GM18951 (cell line): ENCODE data around the gene KRTAP2-2.

ENCODE experiments used
- POLR2A ChIP-seq: IDR thresholded peaks from 4 replicates; pipeline ENCODE4 v1.6.1; 2011; ENCODE audit warnings: mild to moderate bottlenecking; ENCODE audit not compliant: insufficient read length, insufficient read depth; ENCODE audit errors: extremely low read depth
- in situ Hi-C: fragments of 300-500 bp; cut with MboI; formaldehyde crosslinking; loops from one replicate; pipeline ENCODE4 v1.12.0; 2022; ENCODE audit warnings: low sequenced_read_pairs, mixed read lengths, inconsistent platforms; ENCODE audit not compliant: unreplicated experiment

KRTAP2-2 gene

GRCh38 chr17:41026715-41027471, 28.1 kb downstream of the KRTAP2-2 start, which contains the start of gene KRTAP1-5:
KRTAP1-5 (minus strand) TSS chr17:41027208; CDS start chr17:41027155, 53 bp downstream.
- TF ChIP-seq POLR2A, result no peak
- in situ Hi-C loops, result no loop called here

- TF ChIP-seq POLR2A, result no peak
- in situ Hi-C loops, result no loop called here
Observed at GRCh38 chr17:41024697-41025096, 30.3 kb downstream of the KRTAP2-2 start.

- no peak for TF ChIP-seq POLR2A
- in situ Hi-C loops, result no loop called here
Observed at GRCh38 chr17:41020336-41020735, 34.7 kb downstream of the KRTAP2-2 start.

GRCh38 chr17:41019415-41019814, 35.6 kb downstream of the KRTAP2-2 start:
- in situ Hi-C loops, result no loop called here
- no peak for TF ChIP-seq POLR2A

GRCh38 chr17:41018541-41018940, 36.5 kb downstream of the KRTAP2-2 start:
- in situ Hi-C loops, result no loop called here
- no peak for TF ChIP-seq POLR2A

GRCh38 chr17:41016578-41017215, 38.3 kb downstream of the KRTAP2-2 start:
- no peak for TF ChIP-seq POLR2A
- in situ Hi-C loops, result no loop called here

- in situ Hi-C loops, result no loop called here
- TF ChIP-seq POLR2A, result no peak
Observed at GRCh38 chr17:41015454-41015853, 39.6 kb downstream of the KRTAP2-2 start.

GRCh38 chr17:41013606-41014005, 41.4 kb downstream of the KRTAP2-2 start:
- TF ChIP-seq POLR2A, result no peak
- in situ Hi-C loops, result no loop called here

GRCh38 chr17:41013181-41013580, 41.8 kb downstream of the KRTAP2-2 start:
- in situ Hi-C loops, result no loop called here
- TF ChIP-seq POLR2A, result no peak

GRCh38 chr17:41012326-41013120, 42.5 kb downstream of the KRTAP2-2 start:
- no peak for TF ChIP-seq POLR2A
- in situ Hi-C loops, result no loop called here

- no peak for TF ChIP-seq POLR2A
Observed at GRCh38 chr17:41010441-41010840, 44.6 kb downstream of the KRTAP2-2 start.

GRCh38 chr17:41009936-41010335, 45.1 kb downstream of the KRTAP2-2 start:
- TF ChIP-seq POLR2A, result no peak
- in situ Hi-C loops, result no loop called here

More at GRCh38 chr17:41010441-41010840, 44.6 kb downstream of the KRTAP2-2 start:
- in situ Hi-C loops, result no loop called here

GRCh38 chr17:41009301-41009760, 45.7 kb downstream of the KRTAP2-2 start:
- in situ Hi-C loops, result no loop called here
- no peak for TF ChIP-seq POLR2A
